Right lobe of liver (tissue), 6 donors: Measurements from ENCODE around the gene FRY. TPM values are rescaled to one million over a fixed set of nuclear protein-coding genes. Genes with fewer than 3 reads are reported as not detected.
A peak's percentile ranks its signal among the peaks of the same experiment; 100 is the strongest.

Experiments used
- ATAC-seq, 4 donors: fragments of 200-7000 bp; cut with Tn5 transposase; one replicate each; pipeline ENCODE4 v1.9.1; 2020; ENCODE audit warnings: mild to moderate bottlenecking in 4 of 4, moderate library complexity in 4 of 4
- DNase-seq, 3 donors: peaks; one replicate each; pipeline ENCODE4 v3.0.0-alpha.2; 2020
- H3K27ac ChIP-seq, 3 donors: fragments of 200-600 bp; one replicate each; pipeline ENCODE4 v1.8.0; 2022
- H3K27me3 ChIP-seq, 2 donors: fragments of 200-600 bp; one replicate each; pipeline ENCODE4 v1.8.0; 2022
- H3K36me3 ChIP-seq, 4 donors: fragments of 200-600 bp; sonication (generic) in 1 of 4; one replicate each; pipeline versions ENCODE4 v1.5.1 to v1.8.0; 2017 to 2022; ENCODE audit warnings: control low read depth in 1 of 4
- H3K4me1 ChIP-seq, 4 donors: fragments of 200-600 bp; sonication (generic) in 1 of 4; one replicate each; pipeline versions ENCODE4 v1.5.1 to v1.8.0; 2017 to 2022; ENCODE audit warnings: control low read depth in 1 of 4
- H3K4me3 ChIP-seq, 3 donors: fragments of 200-600 bp; one replicate each; pipeline ENCODE4 v1.8.0; 2022
- H3K9me3 ChIP-seq, 4 donors: fragments of 200-600 bp; sonication (generic) in 1 of 4; one replicate each; pipeline versions ENCODE4 v1.5.1 to v1.8.0; 2017 to 2022; ENCODE audit warnings: control low read depth in 1 of 4
- POLR2A ChIP-seq: fragments of 450-650 bp; IDR thresholded peaks from one replicate; pipeline ENCODE4 v1.6.1; 2017; ENCODE audit warnings: antibody characterized with exemption, mild to moderate bottlenecking
- WGBS: methylation state at CpG from one replicate; pipeline ENCODE4 v1.1.6; 2018; ENCODE audit warnings: low coverage, low lambda C conversion rate; ENCODE audit not compliant: insufficient coverage; ENCODE audit errors: missing lambda C conversion rate; 5-methylcytosine and 5-hydroxymethylcytosine counted together
- intact Hi-C, 2 donors: fragments of 100-400 bp; cut with DNase I; formaldehyde crosslinking; loops; one replicate each; pipeline versions ENCODE4 v1.11.2 to v1.14.1; 2022
- total RNA-seq, 6 experiments: library from RNA; depleted of rRNA in 2 of 6; stranded (reverse); fragments of >200 nt in 2 of 6; fragmentation: NEBNext Ultra II Directional in 3 of 6; extraction: Animal tissue kit (Norgen Biotek cat#: 25700) in 3 of 6; gene quantifications; one replicate each; pipeline versions ENCODE4 v1.1.0 to v1.2.4, GENCODE V29; 2016 to 2023
- TF ChIP-seq, protein P1 (sequence below), 4 donors: fragments of 200-600 bp in 3 of 4; fragments of 450-650 bp in 1 of 4; IDR thresholded peaks; one replicate each; pipeline versions ENCODE4 v1.5.1 to v1.8.0; 2016 to 2022; ENCODE audit warnings: antibody characterized with exemption in 4 of 4, mild to moderate bottlenecking in 2 of 4
- donor health status: DM: no; HTN: yes; CAD: no.
- donor health status: DM: no; HTN: no; CAD: no.
- donor health status: DM: no; HTN: no; CAD: no.
- donor health status: DM: no; HTN: yes; CAD: no.
- donor health status: DM: no; HTN: yes; CAD: no.

The FRY gene
- total RNA-seq, 6 experiments from 2014 or later: 16.1 to 106 (median 35.7) TPM

DNA sequence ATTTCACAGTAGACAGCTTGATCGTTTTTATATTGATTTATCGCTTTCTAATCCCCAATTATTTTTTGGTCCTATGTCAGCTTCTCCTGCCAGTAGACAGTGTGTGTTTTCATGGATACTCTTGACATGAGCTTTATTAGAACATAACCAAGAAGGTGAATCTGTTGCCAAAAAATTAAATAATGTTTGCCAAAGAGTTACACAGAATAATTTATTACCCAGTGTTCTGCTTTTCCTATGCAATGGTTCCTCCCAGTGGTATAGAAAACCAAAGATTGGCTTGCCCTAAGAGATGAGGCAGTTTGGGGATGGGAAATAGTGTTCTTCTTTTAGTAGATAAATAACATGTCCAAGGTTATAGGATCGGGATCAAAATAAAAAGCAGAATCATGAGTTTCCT is 8.5 kb upstream of the FRY start:
- no peak overlapping the region for H3K27ac ChIP-seq
- DNase-seq: no peak
- TF ChIP-seq POLR2A: no peak
- TF ChIP-seq, protein P1, sequence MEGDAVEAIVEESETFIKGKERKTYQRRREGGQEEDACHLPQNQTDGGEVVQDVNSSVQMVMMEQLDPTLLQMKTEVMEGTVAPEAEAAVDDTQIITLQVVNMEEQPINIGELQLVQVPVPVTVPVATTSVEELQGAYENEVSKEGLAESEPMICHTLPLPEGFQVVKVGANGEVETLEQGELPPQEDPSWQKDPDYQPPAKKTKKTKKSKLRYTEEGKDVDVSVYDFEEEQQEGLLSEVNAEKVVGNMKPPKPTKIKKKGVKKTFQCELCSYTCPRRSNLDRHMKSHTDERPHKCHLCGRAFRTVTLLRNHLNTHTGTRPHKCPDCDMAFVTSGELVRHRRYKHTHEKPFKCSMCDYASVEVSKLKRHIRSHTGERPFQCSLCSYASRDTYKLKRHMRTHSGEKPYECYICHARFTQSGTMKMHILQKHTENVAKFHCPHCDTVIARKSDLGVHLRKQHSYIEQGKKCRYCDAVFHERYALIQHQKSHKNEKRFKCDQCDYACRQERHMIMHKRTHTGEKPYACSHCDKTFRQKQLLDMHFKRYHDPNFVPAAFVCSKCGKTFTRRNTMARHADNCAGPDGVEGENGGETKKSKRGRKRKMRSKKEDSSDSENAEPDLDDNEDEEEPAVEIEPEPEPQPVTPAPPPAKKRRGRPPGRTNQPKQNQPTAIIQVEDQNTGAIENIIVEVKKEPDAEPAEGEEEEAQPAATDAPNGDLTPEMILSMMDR (IDR thresholded peaks at IDR 0.05): no peak
- no peaks in the 10 kb centered on the region for H3K4me1 ChIP-seq
- ATAC-seq: no peak
- no peaks in the 10 kb centered on the region for H3K9me3 ChIP-seq
- WGBS: 58% methylated on average over 3 of the region's 3 CpGs
- H3K27me3 ChIP-seq: no peaks in the 10 kb centered on the region
- intact Hi-C loops: no loop called here
- no peak overlapping the region for H3K4me3 ChIP-seq
- H3K36me3 ChIP-seq: no peaks in the 10 kb centered on the region

DNA sequence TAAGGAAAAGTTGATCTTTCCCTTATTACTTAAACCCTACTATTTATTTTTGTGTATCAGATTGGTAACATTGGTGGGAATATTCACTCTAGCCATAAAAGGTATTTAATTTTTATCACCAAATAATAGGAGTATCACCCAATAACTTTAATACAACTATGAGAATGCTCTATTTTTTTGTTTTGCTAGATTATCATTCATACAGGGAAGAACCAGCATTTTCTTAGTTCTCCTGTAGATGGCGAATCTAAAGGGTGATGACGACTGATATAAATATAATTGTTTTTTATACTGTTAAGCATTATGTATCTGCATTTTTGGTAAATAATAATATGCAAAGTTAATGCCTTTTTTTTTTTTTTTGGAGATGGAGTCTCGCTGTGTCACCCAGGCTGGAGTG is 7.9 kb upstream of the FRY start:
- DNase-seq (no peak), ATAC-seq (no peak)
- H3K4me1 ChIP-seq: no peaks in the 10 kb centered on the region
- no peaks in the 10 kb centered on the region for H3K36me3 ChIP-seq
- WGBS: 80% methylated on average over 3 of the region's 3 CpGs
- intact Hi-C loops: no loop called here
- H3K4me3 ChIP-seq: no peak overlapping the region
- H3K27ac ChIP-seq: no peak overlapping the region
- H3K9me3 ChIP-seq: no peaks in the 10 kb centered on the region
- TF ChIP-seq, protein P1 (IDR thresholded peaks at IDR 0.05): peak in 2 of 4 donors; percentile 23 to 29
- no peak for TF ChIP-seq POLR2A
- no peaks in the 10 kb centered on the region for H3K27me3 ChIP-seq

DNA sequence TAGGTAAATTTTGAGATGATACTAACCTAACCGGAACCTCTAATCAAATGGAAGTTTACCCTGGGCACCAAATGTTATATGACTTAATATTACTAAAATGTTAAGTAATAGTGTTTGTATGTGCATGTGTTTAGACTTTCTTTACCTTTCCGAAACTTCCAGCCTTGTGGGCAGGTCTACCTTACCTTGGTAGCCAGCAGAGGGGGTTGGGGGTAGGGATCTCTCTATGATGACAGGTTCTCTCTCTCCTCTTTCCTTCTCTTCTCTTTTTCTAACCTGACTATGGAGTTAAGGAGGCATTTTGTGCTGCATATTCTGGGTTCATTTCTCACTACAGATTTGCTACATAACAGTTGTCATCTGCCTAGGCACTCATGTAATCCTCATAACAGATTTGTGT is 6.8 kb upstream of the FRY start:
- Histone ChIP-seq H3K4me1 (no peaks in the 10 kb centered on the region), H3K36me3 (no peaks in the 10 kb centered on the region), H3K27me3 (no peaks in the 10 kb centered on the region), H3K9me3 (no peaks in the 10 kb centered on the region), H3K4me3 (no peak overlapping the region), H3K27ac (no peak overlapping the region)
- no peak for ATAC-seq
- TF ChIP-seq, protein P1 (IDR thresholded peaks at IDR 0.05): no peak
- intact Hi-C loops: no loop called here
- DNase-seq: no peak
- 90% methylated on average over 2 of the region's 2 CpGs for WGBS

DNA sequence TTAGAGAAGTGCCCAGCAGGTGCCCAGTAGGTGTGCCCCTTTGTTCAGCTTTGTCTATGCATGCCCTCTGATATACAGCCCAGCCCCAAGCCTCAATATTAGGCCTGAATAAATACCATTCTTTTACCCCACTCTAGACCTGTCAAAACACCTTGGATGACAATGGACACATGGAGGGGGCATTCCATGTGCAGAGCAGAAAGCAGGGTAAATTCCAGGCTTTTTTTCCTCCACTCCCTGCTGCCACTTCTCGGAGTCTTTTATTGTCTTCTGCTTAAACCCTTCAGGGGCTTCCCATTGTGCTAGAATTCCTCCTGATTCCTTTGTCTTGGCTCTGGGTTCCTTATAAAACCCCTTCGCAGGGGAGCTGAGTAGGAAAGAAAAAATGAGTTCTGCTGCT is 5.8 kb upstream of the FRY start:
- H3K9me3 ChIP-seq: no peaks in the 10 kb centered on the region
- no peak for ATAC-seq
- no peak for TF ChIP-seq POLR2A
- TF ChIP-seq, protein P1 (IDR thresholded peaks at IDR 0.05): no peak
- intact Hi-C loops: no loop called here
- H3K27me3 ChIP-seq: no peaks in the 10 kb centered on the region
- DNase-seq: no peak
- 93% methylated on average over 2 of the region's 2 CpGs for WGBS
- H3K4me1 ChIP-seq: no peaks in the 10 kb centered on the region
- H3K27ac ChIP-seq: no peak overlapping the region
- H3K36me3 ChIP-seq: no peaks in the 10 kb centered on the region
- H3K4me3 ChIP-seq: no peak overlapping the region

DNA sequence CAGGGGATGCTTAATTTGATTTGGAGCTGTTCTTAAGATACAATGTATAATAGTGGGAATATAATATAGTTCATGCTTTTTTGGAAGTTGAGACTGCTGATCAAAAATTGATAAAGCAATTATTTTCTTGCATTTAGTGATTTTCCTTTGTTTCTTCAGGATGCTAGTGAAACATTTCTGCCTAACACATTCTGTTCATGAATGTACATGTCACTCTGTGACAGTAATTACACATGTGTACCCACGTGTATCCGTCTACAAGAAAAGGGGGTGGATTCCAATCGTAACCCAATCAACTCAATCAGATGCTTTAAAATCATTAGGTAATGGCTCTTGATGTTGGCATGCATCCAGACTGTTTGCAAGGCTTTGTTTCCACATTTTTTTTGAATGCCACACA is 5.0 kb upstream of the FRY start:
- Histone ChIP-seq H3K36me3 (no peaks in the 10 kb centered on the region), H3K4me3 (no peak overlapping the region), H3K27me3 (no peaks in the 10 kb centered on the region), H3K27ac (no peak overlapping the region), H3K9me3 (no peaks in the 10 kb centered on the region), H3K4me1 (no peaks in the 10 kb centered on the region)
- intact Hi-C loops: no loop called here
- no peak for TF ChIP-seq POLR2A
- TF ChIP-seq, protein P1 (IDR thresholded peaks at IDR 0.05): no peak
- WGBS: 78% methylated on average over 3 of the region's 3 CpGs
- ATAC-seq (no peak), DNase-seq (no peak)
